Smooth muscle cell of the brain vasculature (primary cell): ENCODE results near the gene TPTE2.
"Not testable (repeated sequence)": the region's sequence is repeated elsewhere in the genome, so short reads cannot be mapped to it uniquely, and the experiment has no call there.

Experiments used
- DNase-seq: peaks from one replicate; pipeline ENCODE4 v3.0.0-alpha.2; 2012; ENCODE audit warnings: low read depth, low spot score

TPTE2 gene

GRCh38 chr13:19561127-19561582, at the start of gene TPTE2:
TPTE2 (minus strand) TSS chr13:19561532; CDS start chr13:19503234, 58,298 bp downstream.
- DNase-seq, result not testable (repeated sequence)

GRCh38 chr13:19607523-19608078, 46.3 kb upstream of the TPTE2 start:
- no peak for DNase-seq

- no peak for DNase-seq
Measured at GRCh38 chr13:19606737-19607136, 45.4 kb upstream of the TPTE2 start.

- no peak for DNase-seq
Measured at GRCh38 chr13:19606152-19606551, 44.8 kb upstream of the TPTE2 start.

GRCh38 chr13:19605161-19605955, 44.0 kb upstream of the TPTE2 start:
- DNase-seq, result no peak

GRCh38 chr13:19604306-19604705, 43.0 kb upstream of the TPTE2 start:
- no peak for DNase-seq

GRCh38 chr13:19601749-19602725, 40.7 kb upstream of the TPTE2 start:
- DNase-seq, result no peak

- DNase-seq, result no peak
Measured at GRCh38 chr13:19597523-19597922, 36.2 kb upstream of the TPTE2 start.

GRCh38 chr13:19596960-19597361, 35.6 kb upstream of the TPTE2 start:
- no peak for DNase-seq

GRCh38 chr13:19596086-19596485, 34.8 kb upstream of the TPTE2 start:
- DNase-seq, result no peak

- DNase-seq, result no peak
Measured at GRCh38 chr13:19592657-19593180, 31.4 kb upstream of the TPTE2 start.

GRCh38 chr13:19591864-19592263, 30.5 kb upstream of the TPTE2 start:
- no peak for DNase-seq

GRCh38 chr13:19590423-19590822, 29.1 kb upstream of the TPTE2 start:
- no peak for DNase-seq

- no peak for DNase-seq
Measured at GRCh38 chr13:19589312-19589711, 28.0 kb upstream of the TPTE2 start.

GRCh38 chr13:19587635-19588300, 26.4 kb upstream of the TPTE2 start:
- DNase-seq, result no peak

- no peak for DNase-seq
Measured at GRCh38 chr13:19586904-19587634, 25.7 kb upstream of the TPTE2 start.

GRCh38 chr13:19581675-19582074, 20.3 kb upstream of the TPTE2 start:
- DNase-seq, result no peak

- DNase-seq, result no peak
Measured at GRCh38 chr13:19575230-19575629, 13.9 kb upstream of the TPTE2 start.

GRCh38 chr13:19573120-19573716, 11.9 kb upstream of the TPTE2 start:
- DNase-seq, result no peak

- DNase-seq, result no peak
Measured at GRCh38 chr13:19572280-19572679, 10.9 kb upstream of the TPTE2 start.
